Brain microvascular endothelial cell (primary cell): ENCODE results near the gene WDR43.

ENCODE experiments used
- DNase-seq: peaks from one replicate; pipeline ENCODE4 v3.0.0-alpha.2; 2020
- H3K27ac ChIP-seq: fragments of 250-450 bp; sonication (Bioruptor Pico); 2 replicates; pipeline ENCODE4 v1.5.1; 2020; ENCODE audit warnings: mild to moderate bottlenecking, moderate library complexity
- H3K27me3 ChIP-seq: fragments of 250-450 bp; sonication (Bioruptor Pico); replicated peaks from 2 replicates; pipeline ENCODE4 v1.5.1; 2020; ENCODE audit warnings: mild to moderate bottlenecking
- H3K36me3 ChIP-seq: fragments of 250-450 bp; sonication (Bioruptor Pico); replicated peaks from 2 replicates; pipeline ENCODE4 v1.5.1; 2020; ENCODE audit warnings: mild to moderate bottlenecking
- H3K4me3 ChIP-seq: 2 replicates; pipeline ENCODE4 v1.5.1; 2011; ENCODE audit warnings: low read depth, mild to moderate bottlenecking, control low read depth, low read length, moderate library complexity
- in situ Hi-C: cut with HindIII; loops from 2 replicates; pipeline ENCODE4 v1.10.0; 2017; ENCODE audit warnings: low sequenced_read_pairs, low pct_ligation_motif_present
- TF ChIP-seq, protein P1 (sequence below): IDR thresholded peaks from 2 replicates; pipeline ENCODE4 v1.5.1; 2011; ENCODE audit warnings: low read depth, mild to moderate bottlenecking, moderate library complexity, low read length, control low read depth, inconsistent platforms; ENCODE audit errors: missing control alignments

Gene WDR43

GRCh38 chr2:28981620-28982376 lies 87.3 kb downstream of the WDR43 start:
- Histone ChIP-seq H3K36me3 (no peaks in the 10 kb centered on the region), H3K27ac (no peak overlapping the region), H3K4me3 (no peak overlapping the region), H3K27me3 (no peaks in the 10 kb centered on the region)
- DNase-seq = no peak
- in situ Hi-C loops = no loop called here
- TF ChIP-seq, protein P1, sequence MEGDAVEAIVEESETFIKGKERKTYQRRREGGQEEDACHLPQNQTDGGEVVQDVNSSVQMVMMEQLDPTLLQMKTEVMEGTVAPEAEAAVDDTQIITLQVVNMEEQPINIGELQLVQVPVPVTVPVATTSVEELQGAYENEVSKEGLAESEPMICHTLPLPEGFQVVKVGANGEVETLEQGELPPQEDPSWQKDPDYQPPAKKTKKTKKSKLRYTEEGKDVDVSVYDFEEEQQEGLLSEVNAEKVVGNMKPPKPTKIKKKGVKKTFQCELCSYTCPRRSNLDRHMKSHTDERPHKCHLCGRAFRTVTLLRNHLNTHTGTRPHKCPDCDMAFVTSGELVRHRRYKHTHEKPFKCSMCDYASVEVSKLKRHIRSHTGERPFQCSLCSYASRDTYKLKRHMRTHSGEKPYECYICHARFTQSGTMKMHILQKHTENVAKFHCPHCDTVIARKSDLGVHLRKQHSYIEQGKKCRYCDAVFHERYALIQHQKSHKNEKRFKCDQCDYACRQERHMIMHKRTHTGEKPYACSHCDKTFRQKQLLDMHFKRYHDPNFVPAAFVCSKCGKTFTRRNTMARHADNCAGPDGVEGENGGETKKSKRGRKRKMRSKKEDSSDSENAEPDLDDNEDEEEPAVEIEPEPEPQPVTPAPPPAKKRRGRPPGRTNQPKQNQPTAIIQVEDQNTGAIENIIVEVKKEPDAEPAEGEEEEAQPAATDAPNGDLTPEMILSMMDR = no peak

DNA sequence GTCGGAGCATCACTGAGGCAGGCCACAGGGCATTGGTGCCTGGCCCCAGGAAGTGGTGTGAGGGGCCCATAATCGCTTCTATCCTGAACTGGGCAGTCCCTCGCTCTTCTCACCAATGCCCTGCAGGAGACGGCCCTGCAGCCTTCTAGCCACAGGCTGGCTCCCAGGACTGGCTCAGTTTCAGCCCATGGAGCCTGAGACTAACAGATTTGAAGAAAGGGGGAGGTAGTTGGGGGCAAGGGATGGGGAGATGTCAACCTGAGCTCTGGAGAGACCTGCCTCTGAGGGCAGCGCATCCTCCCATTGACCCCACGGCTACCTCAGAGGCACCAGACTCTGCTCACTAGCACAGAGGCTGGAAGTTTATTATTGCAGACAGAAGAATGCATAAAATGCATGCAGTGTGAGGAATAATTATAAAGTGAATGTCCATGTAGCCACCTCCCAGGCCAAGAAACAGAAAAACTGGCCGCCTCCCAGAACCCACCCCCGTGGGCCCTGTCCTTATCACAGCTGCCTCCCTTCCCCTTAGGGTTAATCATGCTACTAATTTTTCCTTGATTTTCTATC lies 88.0 kb downstream of the WDR43 start:
- H3K36me3 ChIP-seq = no peaks in the 10 kb centered on the region
- no peaks in the 10 kb centered on the region for H3K27me3 ChIP-seq
- no peak overlapping the region for H3K27ac ChIP-seq
- TF ChIP-seq, protein P1 = no peak
- no peak for DNase-seq
- H3K4me3 ChIP-seq = no peak overlapping the region
- in situ Hi-C loops = no loop called here

DNA sequence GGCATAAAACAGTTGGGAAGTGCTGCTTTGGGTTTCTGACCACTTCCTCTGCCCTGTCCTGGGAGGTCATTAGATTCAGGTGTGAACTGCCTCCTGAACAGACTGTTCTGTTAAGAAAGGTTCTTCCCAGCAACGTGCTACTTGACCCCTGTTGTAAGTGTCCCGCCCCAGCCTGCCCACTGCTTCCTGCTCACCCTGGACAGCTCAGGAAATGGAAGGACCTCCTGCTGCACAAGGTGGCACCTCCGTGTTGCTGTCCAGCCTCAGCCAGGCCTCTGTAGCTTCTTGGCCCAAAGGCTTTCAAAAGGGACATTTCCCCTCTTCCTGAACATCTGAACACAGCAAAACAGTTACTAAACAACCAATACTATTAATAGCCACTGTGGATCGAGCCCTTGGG lies 92.0 kb downstream of the WDR43 start:
- in situ Hi-C loops = no loop called here
- TF ChIP-seq, protein P1 = no peak
- no peaks in the 10 kb centered on the region for H3K27me3 ChIP-seq
- H3K27ac ChIP-seq = no peak overlapping the region
- no peaks in the 10 kb centered on the region for H3K36me3 ChIP-seq
- no peak for DNase-seq
- H3K4me3 ChIP-seq = no peak overlapping the region

DNA sequence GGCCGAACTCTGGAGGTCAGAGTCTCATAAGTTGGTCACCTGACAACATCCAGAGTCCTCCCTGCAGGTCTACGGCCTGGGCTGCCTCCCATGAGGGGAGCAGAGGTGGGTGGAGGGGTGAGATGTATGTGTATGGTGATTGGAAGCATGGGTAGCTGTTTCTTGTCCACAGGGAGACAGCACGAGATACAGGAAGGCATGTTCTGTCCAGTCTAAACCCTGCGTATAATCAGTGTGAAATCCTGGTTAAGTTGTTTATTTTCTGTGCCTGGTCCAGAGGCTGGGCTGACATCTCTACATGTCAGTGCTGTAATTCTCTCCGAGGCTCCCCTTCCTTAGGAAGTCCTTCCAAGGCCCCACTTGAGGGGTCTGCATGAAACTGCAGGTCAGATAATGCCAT lies 95.5 kb downstream of the WDR43 start:
- H3K4me3 ChIP-seq = no peak overlapping the region
- no peaks in the 10 kb centered on the region for H3K36me3 ChIP-seq
- in situ Hi-C loops = no loop called here
- H3K27ac ChIP-seq = no peak overlapping the region
- no peaks in the 10 kb centered on the region for H3K27me3 ChIP-seq
- TF ChIP-seq, protein P1 = no peak
- DNase-seq = no peak

DNA sequence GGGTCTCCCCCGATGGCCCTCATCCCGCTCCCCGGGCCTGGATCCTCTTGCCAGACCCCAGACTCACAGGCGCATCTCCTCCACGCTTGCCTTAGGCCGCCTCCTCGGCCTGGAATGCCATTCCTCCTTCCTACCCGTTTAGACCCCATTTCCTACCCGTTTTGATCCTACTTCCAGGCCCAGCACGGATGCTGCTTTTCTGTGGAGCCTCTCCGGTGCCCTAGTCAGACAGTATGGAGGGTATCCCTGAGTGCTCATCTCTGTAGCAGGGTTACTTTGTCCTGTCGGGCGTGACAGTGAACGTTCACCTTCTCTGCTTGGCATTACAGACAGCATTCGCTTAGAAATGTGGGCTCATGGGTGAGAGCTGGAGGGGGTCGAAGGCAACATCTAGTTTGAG lies 96.0 kb downstream of the WDR43 start:
- Histone ChIP-seq H3K27ac (no peak overlapping the region), H3K27me3 (no peaks in the 10 kb centered on the region), H3K36me3 (no peaks in the 10 kb centered on the region), H3K4me3 (no peak overlapping the region)
- no peak for DNase-seq
- in situ Hi-C loops = no loop called here
- TF ChIP-seq, protein P1 = no peak

DNA sequence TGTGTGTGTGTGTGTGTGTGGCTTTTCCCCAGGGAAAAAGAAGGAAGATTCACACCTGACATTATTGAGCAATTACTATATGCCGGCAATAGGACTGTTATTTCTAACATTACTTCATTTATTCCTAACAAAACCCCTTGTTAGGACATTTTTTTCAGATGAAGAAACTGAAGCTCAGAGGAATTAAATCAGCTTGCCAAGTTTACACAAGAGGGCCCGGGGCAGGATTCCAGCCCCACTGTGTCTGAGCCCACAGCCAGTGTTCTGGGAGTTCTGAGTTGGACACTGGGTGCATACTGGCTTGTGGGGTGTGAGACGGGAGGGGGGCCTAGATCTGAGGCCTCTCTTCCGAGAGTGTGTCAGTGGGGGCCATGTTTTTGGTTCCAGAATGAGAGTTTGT lies 96.6 kb downstream of the WDR43 start:
- no peaks in the 10 kb centered on the region for H3K36me3 ChIP-seq
- TF ChIP-seq, protein P1 = no peak
- in situ Hi-C loops = no loop called here
- no peak overlapping the region for H3K27ac ChIP-seq
- no peak for DNase-seq
- H3K27me3 ChIP-seq = no peaks in the 10 kb centered on the region
- no peak overlapping the region for H3K4me3 ChIP-seq
